ENCODE data around the gene TMEM248. TPM values are rescaled to one million over a fixed set of nuclear protein-coding genes. Genes with fewer than 3 reads are reported as not detected.

The TMEM248 gene
- total RNA-seq, 4 donors from 2014 or later, result 53.2 to 65.9 (median 60.3) TPM

GRCh38 chr7:66958538-66959350 is 37.7 kb downstream of the TMEM248 start:
- no peak for TF ChIP-seq POLR2A (IDR thresholded peaks at IDR 0.05)
- TF ChIP-seq CTCF (IDR thresholded peaks at IDR 0.05 in 4 of 5, conservative IDR thresholded peaks at IDR 0.05 in 1 of 5), result no peak
- no peaks in the 10 kb centered on the region for H3K27me3 ChIP-seq
- H3K27ac ChIP-seq, result no peak overlapping the region
- H3K4me3 ChIP-seq, result no peak overlapping the region
- H3K36me3 ChIP-seq, result peaks cover 0 to 51% of the 10 kb centered on the region in 2 donors
- in situ Hi-C loops (cut with MboI; ENCODE audit: low sequenced_read_pairs in 4 of 4) (no loop called here), intact Hi-C loops (cut with DNase I; ENCODE audit: low total_unique reads) (no loop called here)
- no peaks in the 10 kb centered on the region for H3K4me1 ChIP-seq
- H3K9me3 ChIP-seq, result no peaks in the 10 kb centered on the region
- no peak for DNase-seq
- no peak for ATAC-seq

GRCh38 chr7:66960192-66960591 is 39.2 kb downstream of the TMEM248 start:
- no peak for ATAC-seq
- intact Hi-C loops (cut with DNase I; ENCODE audit: low total_unique reads), result no loop called here
- H3K36me3 ChIP-seq, result peaks cover 0 to 47% of the 10 kb centered on the region in 2 donors

GRCh38 chr7:66961096-66961495 is 40.1 kb downstream of the TMEM248 start:
- DNase-seq (no peak), ATAC-seq (no peak)
- no peaks in the 10 kb centered on the region for H3K4me1 ChIP-seq
- TF ChIP-seq CTCF (IDR thresholded peaks at IDR 0.05 in 4 of 5, conservative IDR thresholded peaks at IDR 0.05 in 1 of 5), result no peak
- no peak for TF ChIP-seq POLR2A (IDR thresholded peaks at IDR 0.05)
- in situ Hi-C loops (cut with MboI; ENCODE audit: low sequenced_read_pairs in 4 of 4), result no loop called here
- H3K4me3 ChIP-seq, result no peak overlapping the region
- peaks cover 0 to 38% of the 10 kb centered on the region in 2 donors for H3K36me3 ChIP-seq
- no peak overlapping the region for H3K27ac ChIP-seq
- H3K27me3 ChIP-seq, result no peaks in the 10 kb centered on the region
- H3K9me3 ChIP-seq, result no peaks in the 10 kb centered on the region
- intact Hi-C loops (cut with DNase I; ENCODE audit: low total_unique reads), result no loop called here

More at GRCh38 chr7:66960192-66960591, 39.2 kb downstream of the TMEM248 start:
- in situ Hi-C loops (cut with MboI; ENCODE audit: low sequenced_read_pairs in 4 of 4), result no loop called here
- H3K27me3 ChIP-seq, result no peaks in the 10 kb centered on the region
- H3K27ac ChIP-seq, result no peak overlapping the region
- no peaks in the 10 kb centered on the region for H3K4me1 ChIP-seq
- TF ChIP-seq POLR2A (IDR thresholded peaks at IDR 0.05), result no peak
- no peak for TF ChIP-seq CTCF (IDR thresholded peaks at IDR 0.05 in 4 of 5, conservative IDR thresholded peaks at IDR 0.05 in 1 of 5)
- no peaks in the 10 kb centered on the region for H3K9me3 ChIP-seq
- H3K4me3 ChIP-seq, result no peak overlapping the region
- DNase-seq, result no peak

- in situ Hi-C loops (cut with MboI; ENCODE audit: low sequenced_read_pairs in 4 of 4), result no loop called here
- ATAC-seq (no peak), DNase-seq (no peak)
- Histone ChIP-seq H3K9me3 (no peaks in the 10 kb centered on the region), H3K4me1 (no peaks in the 10 kb centered on the region), H3K4me3 (no peak overlapping the region), H3K27ac (no peak overlapping the region), H3K27me3 (no peaks in the 10 kb centered on the region), H3K36me3 (peaks cover 0 to 10% of the 10 kb centered on the region in 2 donors)
- TF ChIP-seq POLR2A (IDR thresholded peaks at IDR 0.05) (no peak), CTCF (IDR thresholded peaks at IDR 0.05 in 4 of 5, conservative IDR thresholded peaks at IDR 0.05 in 1 of 5) (no peak)
- intact Hi-C loops (cut with DNase I; ENCODE audit: low total_unique reads), result no loop called here
These were observed 43.4 kb downstream of the TMEM248 start for GRCh38 chr7:66964411-66964810.
